Measurements from ENCODE around the gene CIRBP. TPM values are rescaled to one million over a fixed set of nuclear protein-coding genes. Genes with fewer than 3 reads are reported as not detected.

Gene CIRBP
- total and polyA plus RNA-seq, 2 donors (not counting 1 experiment from before 2014, with no cell fraction given), result 643 to 1,164 TPM

- Histone ChIP-seq H3K27ac (ENCODE audit: low read length in 2 of 2) (no peak overlapping the region), H3K4me1 (ENCODE audit: control insufficient read depth in 2 of 2, insufficient read depth in 2 of 2, low read length in 2 of 2) (peaks cover 13 to 25% of the 10 kb centered on the region in 2 donors), H3K9me3 (ENCODE audit: control extremely low read depth in 1 of 3, control insufficient read depth in 2 of 3, insufficient read depth in 1 of 3, low read length in 2 of 3) (peaks cover 0 to 12% (median 0%) of the 10 kb centered on the region in 3 donors), H3K9ac (ENCODE audit: low read length) (no peak overlapping the region), H3K4me2 (replicated peaks; ENCODE audit: low read depth, low read length, poor library complexity, severe bottlenecking) (no peak overlapping the region), H3K36me3 (replicated peaks in 1 of 2; ENCODE audit: control extremely low read depth in 1 of 2, control insufficient read depth in 1 of 2, extremely low read depth in 1 of 2, insufficient read depth in 2 of 2, low read length in 1 of 2) (no peaks in the 10 kb centered on the region), H2AFZ (ENCODE audit: insufficient read depth, low read depth, low read length, poor library complexity, severe bottlenecking) (no peak overlapping the region), H3K79me2 (ENCODE audit: control insufficient read depth, insufficient read depth, low read length) (no peaks in the 10 kb centered on the region), H4K20me1 (ENCODE audit: control insufficient read depth, insufficient read depth, low read length, poor library complexity, severe bottlenecking) (no peaks in the 10 kb centered on the region), H3K27me3 (replicated peaks in 1 of 4; ENCODE audit: control extremely low read depth in 1 of 4, control insufficient read depth in 3 of 4, insufficient read depth in 4 of 4, low read length in 3 of 4) (peaks cover 0 to 67% (median 19%) of the 10 kb centered on the region in 4 experiments), H3K4me3 (ENCODE audit: control extremely low read depth in 1 of 5, extremely low read depth in 1 of 5, insufficient read depth in 1 of 5, low read depth in 2 of 5, low read length in 4 of 5) (no peak overlapping the region)
- TF ChIP-seq CTCF (IDR thresholded peaks at IDR 0.05), result no peak
- no peak for TF ChIP-seq EZH2 (IDR thresholded peaks at IDR 0.05; ENCODE audit: borderline replicate concordance, insufficient read depth, low read depth, low read length, poor library complexity, severe bottlenecking)
- ATAC-seq (ENCODE audit: low read depth) (no peak), DNase-seq (no peak)
- Mint-ChIP-seq H3K27me3 (peaks cover 28% of the 10 kb centered on the region), H3K4me1 (peaks cover 8% of the 10 kb centered on the region), H3K4me3 (no peak overlapping the region), H3K9me3 (ENCODE audit: insufficient read depth) (no peaks in the 10 kb centered on the region), H3K27ac (no peak overlapping the region)
- intact Hi-C loops (cut with micrococcal nuclease), result no loop called here
- ChIA-PET POLR2A (no interaction called here), CTCF (interaction anchor here (0.9 kb wide), 1 partner anchor 14 kb away, joined by 4 read pairs; no protein-coding TSS in a partner anchor)
- 67% methylated on average over 27 of the region's 35 CpGs for WGBS (ENCODE audit: insufficient coverage)
Measured at GRCh38 chr19:1293782-1294604, 24.9 kb downstream of the CIRBP start.

- Mint-ChIP-seq H3K27ac (no peak overlapping the region), H3K4me3 (no peak overlapping the region), H3K9me3 (ENCODE audit: insufficient read depth) (no peaks in the 10 kb centered on the region), H3K27me3 (peaks cover 24% of the 10 kb centered on the region), H3K4me1 (peaks cover 8% of the 10 kb centered on the region)
- ATAC-seq (ENCODE audit: low read depth), result no peak
- no peak overlapping the region for H3K27ac ChIP-seq (ENCODE audit: low read length in 2 of 2)
- no peaks in the 10 kb centered on the region for H3K36me3 ChIP-seq (replicated peaks in 1 of 2; ENCODE audit: control extremely low read depth in 1 of 2, control insufficient read depth in 1 of 2, extremely low read depth in 1 of 2, insufficient read depth in 2 of 2, low read length in 1 of 2)
- peaks cover 0 to 12% (median 0%) of the 10 kb centered on the region in 3 donors for H3K9me3 ChIP-seq (ENCODE audit: control extremely low read depth in 1 of 3, control insufficient read depth in 2 of 3, insufficient read depth in 1 of 3, low read length in 2 of 3)
- peaks cover 13 to 25% of the 10 kb centered on the region in 2 donors for H3K4me1 ChIP-seq (ENCODE audit: control insufficient read depth in 2 of 2, insufficient read depth in 2 of 2, low read length in 2 of 2)
- DNase-seq, result no peak
- H3K79me2 ChIP-seq (ENCODE audit: control insufficient read depth, insufficient read depth, low read length), result no peaks in the 10 kb centered on the region
- H4K20me1 ChIP-seq (ENCODE audit: control insufficient read depth, insufficient read depth, low read length, poor library complexity, severe bottlenecking), result no peaks in the 10 kb centered on the region
- intact Hi-C loops (cut with micrococcal nuclease), result no loop called here
- TF ChIP-seq CTCF (IDR thresholded peaks at IDR 0.05) (no peak), EZH2 (IDR thresholded peaks at IDR 0.05; ENCODE audit: borderline replicate concordance, insufficient read depth, low read depth, low read length, poor library complexity, severe bottlenecking) (no peak)
- H3K27me3 ChIP-seq (replicated peaks in 1 of 4; ENCODE audit: control extremely low read depth in 1 of 4, control insufficient read depth in 3 of 4, insufficient read depth in 4 of 4, low read length in 3 of 4), result peaks cover 0 to 64% (median 17%) of the 10 kb centered on the region in 4 experiments
- H2AFZ ChIP-seq (ENCODE audit: insufficient read depth, low read depth, low read length, poor library complexity, severe bottlenecking), result no peak overlapping the region
- no peak overlapping the region for H3K4me3 ChIP-seq (ENCODE audit: control extremely low read depth in 1 of 5, extremely low read depth in 1 of 5, insufficient read depth in 1 of 5, low read depth in 2 of 5, low read length in 4 of 5)
- WGBS (ENCODE audit: insufficient coverage), result 80% methylated on average over 14 of the region's 14 CpGs
- ChIA-PET POLR2A (no interaction called here), CTCF (no interaction called here)
- no peak overlapping the region for H3K9ac ChIP-seq (ENCODE audit: low read length)
- H3K4me2 ChIP-seq (replicated peaks; ENCODE audit: low read depth, low read length, poor library complexity, severe bottlenecking), result peak overlapping the region; percentile 73
Measured at GRCh38 chr19:1294688-1295087, 25.6 kb downstream of the CIRBP start.
